SK-N-SH (cell line): ENCODE results near the gene GPC5.

Experiments used
- CHD2 ChIP-seq: fragments of 150-350 bp; IDR thresholded peaks from 2 replicates; pipeline ENCODE4 v1.6.1; 2018; ENCODE audit warnings: low read length; ENCODE audit not compliant: partially characterized antibody
- CTCF ChIP-seq: fragments of 200-600 bp; sonication (generic); IDR thresholded peaks from 2 replicates; pipeline ENCODE4 v1.6.1; 2017; ENCODE audit warnings: antibody characterized with exemption, mild to moderate bottlenecking, moderate library complexity
- EP300 ChIP-seq, 2 experiments: IDR thresholded peaks; 2 replicates each; pipeline versions ENCODE4 v1.4.0 to v1.6.1; 2012; ENCODE audit warnings: borderline replicate concordance in 1 of 2, low read depth in 1 of 2, low read length in 1 of 2
- EZH2phosphoT487 ChIP-seq: fragments of 200-600 bp; sonication (generic); IDR thresholded peaks from 2 replicates; pipeline ENCODE4 v1.6.1; 2017; ENCODE audit warnings: low read depth, mixed run types, mild to moderate bottlenecking, antibody characterized with exemption, moderate library complexity, borderline replicate concordance
- GABPA ChIP-seq: IDR thresholded peaks from 2 replicates; pipeline ENCODE4 v1.4.0; 2012; ENCODE audit warnings: low read depth, mild to moderate bottlenecking
- MAX ChIP-seq: IDR thresholded peaks from 2 replicates; pipeline ENCODE4 v1.4.0; 2012; ENCODE audit warnings: low read depth
- MXI1 ChIP-seq: IDR thresholded peaks from 2 replicates; pipeline ENCODE4 v1.6.1; 2012; ENCODE audit warnings: mild to moderate bottlenecking, low read depth, low read length, improper control_type of control experiment
- POLR2AphosphoS5 ChIP-seq: IDR thresholded peaks from 2 replicates; pipeline ENCODE4 v1.6.1; 2012; ENCODE audit warnings: low read depth, low read length
- RFX5 ChIP-seq: IDR thresholded peaks from 2 replicates; pipeline ENCODE4 v1.6.1; 2012; ENCODE audit warnings: mild to moderate bottlenecking, improper control_type of control experiment, low read length
- SMC3 ChIP-seq: IDR thresholded peaks from 2 replicates; pipeline ENCODE4 v1.6.1; 2012; ENCODE audit warnings: low read depth, low read length, improper control_type of control experiment
- TAF1 ChIP-seq: IDR thresholded peaks from 2 replicates; pipeline ENCODE4 v1.6.1; 2012; ENCODE audit warnings: low read depth, mild to moderate bottlenecking, low read length, moderate library complexity, borderline replicate concordance
- YY1 ChIP-seq: IDR thresholded peaks from 2 replicates; pipeline ENCODE4 v1.4.0; 2012; ENCODE audit warnings: low read depth, mild to moderate bottlenecking
- ZBTB33 ChIP-seq: IDR thresholded peaks from 2 replicates; pipeline ENCODE4 v1.4.0; 2012; ENCODE audit warnings: low read depth, borderline replicate concordance

GRCh38 chr13:91533354-91533753 is 134.9 kb downstream of the GPC5 start:
- TF ChIP-seq MXI1 (no peak), CTCF (no peak), MAX (no peak), TAF1 (no peak), EP300 (IDR thresholded peaks at IDR 0.05; ENCODE audit: borderline replicate concordance in 1 of 2, low read depth in 1 of 2, low read length in 1 of 2) (no peak), POLR2AphosphoS5 (no peak), EZH2phosphoT487 (no peak), YY1 (no peak), CHD2 (no peak), GABPA (no peak), SMC3 (no peak), RFX5 (no peak), ZBTB33 (no peak)
